GM10266 (cell line): ENCODE results near the gene RASSF7.

Experiments
- DNase-seq: peaks from one replicate; pipeline ENCODE4 v3.0.0; 2012; ENCODE audit errors: extremely low spot score
- CTCF ChIP-seq: IDR thresholded peaks from 2 replicates; pipeline ENCODE4 v1.5.1; 2012; ENCODE audit warnings: mild to moderate bottlenecking, low read depth; ENCODE audit not compliant: control insufficient read depth, insufficient read depth; ENCODE audit errors: missing control alignments

RASSF7 gene

GRCh38 chr11:574632-575312 is 14.0 kb downstream of the RASSF7 start:
- TF ChIP-seq CTCF: no peak
- DNase-seq: no peak

GRCh38 chr11:575313-575995 is 14.7 kb downstream of the RASSF7 start:
- TF ChIP-seq CTCF: no peak

GRCh38 chr11:575996-576768 is 15.4 kb downstream of the RASSF7 start, which contains the start of gene PHRF1:
TSS of gene PHRF1 (plus strand) at chr11:576470. CDS start at chr11:581513, 5,043 bp downstream.
- TF ChIP-seq CTCF: no peak
- DNase-seq: peak; percentile 100

More at GRCh38 chr11:575313-575995, 14.7 kb downstream of the RASSF7 start:
- no peak for DNase-seq

GRCh38 chr11:576811-577610 is 16.2 kb downstream of the RASSF7 start:
- no peak for TF ChIP-seq CTCF
- no peak for DNase-seq

DNA sequence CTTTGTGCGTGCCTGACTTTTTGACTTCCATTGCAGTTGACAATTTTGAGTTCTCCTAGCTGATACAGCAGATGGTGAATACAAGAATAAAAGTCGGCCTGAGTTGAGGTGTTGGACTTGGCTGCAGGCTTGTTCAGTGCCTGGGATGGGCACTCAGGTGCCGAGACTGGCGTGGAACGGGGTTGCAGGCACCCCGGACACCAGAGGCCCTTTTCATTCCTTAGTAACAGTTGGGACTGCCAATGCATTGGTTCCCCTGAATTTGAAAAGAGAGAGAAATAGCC is 16.8 kb downstream of the RASSF7 start:
- TF ChIP-seq CTCF: no peak

DNA sequence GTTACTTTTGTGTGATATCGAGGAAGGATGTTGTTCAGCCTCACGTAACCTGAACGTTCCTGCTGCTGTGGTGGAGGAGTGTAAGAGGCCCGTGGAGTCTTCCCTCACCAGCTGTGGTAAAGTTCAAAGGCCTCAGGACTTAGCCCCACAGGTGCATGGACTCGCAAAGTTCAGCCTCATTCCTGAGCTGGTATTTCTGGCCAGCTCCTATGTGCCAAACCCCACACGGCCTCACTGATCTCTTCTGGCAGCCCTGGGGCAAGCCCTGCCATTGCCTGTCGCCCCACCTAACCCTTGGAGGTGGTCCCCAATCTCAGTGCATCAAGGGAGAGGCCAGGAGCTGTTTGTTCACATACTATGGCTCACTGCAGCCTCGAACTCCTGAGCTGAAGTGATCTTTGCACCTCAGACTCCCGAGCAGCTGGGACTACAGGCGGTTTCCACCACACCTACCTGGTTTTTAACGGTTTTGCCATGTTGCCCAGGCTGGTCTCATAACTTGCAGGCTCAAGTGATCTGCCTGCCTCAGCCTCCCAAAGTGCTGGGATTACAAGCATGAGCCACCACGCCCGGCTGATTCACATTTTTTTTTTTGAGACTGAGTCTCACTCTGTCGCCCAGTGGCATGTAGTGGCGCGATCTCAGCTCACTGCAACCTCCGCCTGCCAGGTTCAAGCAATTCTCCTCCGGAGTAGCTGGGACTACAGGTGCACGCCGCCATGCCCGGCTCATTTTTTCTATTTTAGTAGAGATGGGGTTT is 17.7 kb downstream of the RASSF7 start:
- DNase-seq: no peak
- no peak for TF ChIP-seq CTCF

More for the DNA sequence above, 16.8 kb downstream of the RASSF7 start:
- DNase-seq: no peak
